Forelimb muscle (tissue), 1 donor: ENCODE results near the gene SPAG6. TPM values are rescaled to one million over a fixed set of nuclear protein-coding genes. Genes with fewer than 3 reads are reported as not detected.

Experiments used
- DNase-seq: peaks from one replicate; pipeline ENCODE4 v3.0.0-alpha.2; 2013; ENCODE audit warnings: low read depth
- polyA plus RNA-seq: library from polyadenylated mRNA; unstranded; fragments of 120-200 nt; gene quantifications from one replicate; pipeline ENCODE4 v1.2.1, GENCODE V29; 2013; ENCODE audit not compliant: insufficient read length

The SPAG6 gene
- polyA plus RNA-seq, 1 donor, result 7.7 TPM

GRCh38 chr10:22459496-22459895 is 114.2 kb downstream of the SPAG6 start:
- no peak for DNase-seq

DNA sequence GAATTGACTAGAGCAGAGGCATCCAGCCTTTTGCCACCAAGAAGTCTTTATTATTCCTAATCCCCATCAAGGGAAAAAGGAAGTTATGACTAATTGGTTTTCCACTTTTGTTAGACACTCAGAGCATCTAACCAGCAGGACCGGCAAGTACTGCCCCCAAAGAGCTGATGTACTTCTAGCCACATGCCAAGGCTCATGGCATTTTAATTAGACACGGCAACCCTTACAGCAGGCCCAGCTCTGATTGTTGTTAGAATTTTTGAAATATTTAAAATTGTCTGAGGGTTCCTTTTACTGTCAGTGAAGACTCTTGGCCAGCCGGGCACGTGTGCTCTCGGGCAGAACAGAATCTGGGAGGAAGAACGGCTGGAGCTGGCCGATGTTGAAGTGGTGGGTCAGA is 114.8 kb downstream of the SPAG6 start:
- DNase-seq, result no peak

- no peak for DNase-seq
Observed at GRCh38 chr10:22460531-22461403, 115.5 kb downstream of the SPAG6 start.

DNA sequence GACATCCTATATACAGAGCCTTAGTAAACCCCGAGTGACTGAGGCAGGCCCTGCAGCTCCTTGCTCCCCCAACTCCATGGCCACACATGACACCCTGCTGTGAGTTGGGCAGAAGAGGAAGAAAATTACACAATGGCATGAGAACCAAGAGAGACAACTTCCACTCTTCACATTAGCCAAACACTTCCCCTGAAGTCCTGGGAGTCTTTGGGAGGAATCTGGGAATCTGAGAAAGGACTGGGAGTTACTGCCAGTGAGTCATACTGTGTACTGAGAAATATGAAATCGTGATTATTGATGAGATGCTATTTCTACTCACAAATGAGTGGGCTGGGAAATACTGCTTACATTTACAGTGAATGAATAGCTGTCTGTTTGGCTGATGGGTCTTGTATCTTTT is 116.6 kb downstream of the SPAG6 start:
- no peak for DNase-seq

- no peak for DNase-seq
Observed at GRCh38 chr10:22463255-22463654, 118.0 kb downstream of the SPAG6 start.

GRCh38 chr10:22464966-22465629 is 119.8 kb downstream of the SPAG6 start:
- DNase-seq, result no peak

DNA sequence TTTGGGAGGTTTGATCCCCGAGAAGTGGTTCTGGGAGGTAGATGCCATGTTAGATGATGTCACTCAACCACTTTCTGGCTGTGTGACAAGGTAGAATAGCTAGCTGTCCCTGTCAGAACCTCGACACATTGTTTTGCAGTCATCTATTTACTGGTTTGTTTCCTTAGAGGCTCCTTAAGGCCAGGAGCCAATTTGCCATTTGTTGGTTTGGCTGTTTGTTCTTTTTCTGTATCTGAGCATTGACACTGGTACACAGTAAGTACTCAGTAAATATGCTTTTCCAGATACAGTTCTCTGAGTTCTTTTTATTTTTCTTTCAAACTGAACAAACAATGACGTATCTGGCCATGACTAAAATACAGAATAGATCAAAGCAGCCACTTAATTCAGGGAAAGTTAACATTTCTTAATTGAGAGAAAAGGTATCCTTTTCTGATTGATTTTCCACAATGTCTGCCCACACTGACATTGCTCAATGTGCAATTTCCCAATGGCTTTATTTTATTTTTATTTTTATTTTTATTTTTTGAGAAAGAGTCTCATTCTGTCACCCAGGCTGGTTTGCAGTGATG is 121.6 kb downstream of the SPAG6 start:
- no peak for DNase-seq

Other genes starting within 250 kb of the SPAG6 start
- not detected for gene EBLN1, start 127.5 kb upstream of the SPAG6 start, polyA plus RNA-seq
- gene COMMD3, start 29.1 kb upstream of the SPAG6 start, polyA plus RNA-seq, result 59.1 TPM
- gene BMI1, start 24.4 kb upstream of the SPAG6 start, polyA plus RNA-seq, result 53.3 TPM